Cerebellar nuclear complex (tissue), 1 donor: ENCODE measurements around the gene ADCY3.

Source experiments
- DNase-seq, 2 experiments: peaks; one replicate each; lab custom pipeline; 2025; lab: John Stamatoyannopoulos, UW

ADCY3 gene

DNA sequence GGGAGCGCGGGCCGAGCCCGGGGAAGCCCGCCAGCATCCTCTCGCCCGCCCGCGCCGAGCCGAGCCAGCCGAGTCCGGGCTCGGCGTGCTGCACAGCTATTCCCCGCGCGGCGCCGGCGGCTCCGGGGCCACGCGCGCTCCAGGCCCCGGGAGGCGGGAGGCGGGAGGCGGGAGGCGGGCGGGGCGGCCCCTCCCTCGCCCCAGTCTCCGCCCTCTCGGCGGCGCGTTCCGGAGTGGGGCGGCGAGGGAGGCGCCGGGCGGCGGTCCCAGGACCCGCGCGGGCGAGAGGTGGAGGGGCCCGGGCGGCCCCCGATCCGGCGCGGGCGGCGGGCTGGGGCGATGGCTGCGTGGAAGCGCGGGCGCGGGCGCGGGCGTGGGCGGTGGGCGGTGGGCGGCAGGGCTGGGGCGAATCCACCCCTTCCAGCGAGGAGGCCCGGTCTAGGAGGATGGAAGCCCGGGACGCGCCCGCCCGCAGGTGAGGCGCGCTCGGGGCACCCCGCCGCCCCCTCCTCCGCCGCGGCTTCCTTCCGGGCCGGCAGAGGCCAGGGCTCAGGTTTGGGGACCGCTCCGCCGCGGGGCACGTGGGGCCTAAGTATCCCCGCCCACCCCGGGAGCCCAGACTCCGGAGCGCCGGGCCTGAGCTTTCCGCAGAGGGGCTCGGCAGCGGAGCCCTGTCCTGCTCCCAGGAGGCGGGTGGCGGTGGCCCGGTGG lies at the start of gene ADCY3:
TSS of gene ADCY3 (minus strand) at position 140 of the 711 bp plus-strand sequence. CDS start 1,250 bp downstream, outside the sequence.
- no peak for DNase-seq

GRCh38 chr2:24969784-24970183 lies 49.7 kb upstream of the ADCY3 start:
- no peak for DNase-seq

GRCh38 chr2:24961903-24962302 lies 41.9 kb upstream of the ADCY3 start:
- no peak for DNase-seq

- DNase-seq = no peak
These were observed 39.7 kb upstream of the ADCY3 start for GRCh38 chr2:24959761-24960160.

GRCh38 chr2:24958411-24958935 lies 38.4 kb upstream of the ADCY3 start:
- DNase-seq = no peak

GRCh38 chr2:24957976-24958375 lies 37.9 kb upstream of the ADCY3 start:
- no peak for DNase-seq

DNA sequence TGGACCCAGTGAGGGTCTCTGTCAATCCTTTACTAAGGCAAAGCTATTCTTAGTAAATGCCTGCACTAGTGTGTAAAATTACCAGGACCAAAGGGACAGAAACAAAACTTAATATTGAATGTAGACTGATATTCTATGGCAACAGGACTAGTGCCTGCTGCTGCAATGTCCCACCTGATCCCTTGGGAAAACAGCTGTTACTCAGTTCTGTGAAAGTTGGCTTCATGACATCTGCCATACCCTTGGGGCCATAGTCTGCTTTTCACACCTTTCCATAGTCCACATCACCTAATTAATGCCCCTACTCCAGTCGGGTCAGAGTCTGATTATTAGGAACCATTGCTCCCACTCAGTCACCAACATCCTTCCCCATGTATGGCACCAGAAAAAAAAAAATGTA lies 37.2 kb upstream of the ADCY3 start:
- no peak for DNase-seq

- no peak for DNase-seq
These were observed 35.9 kb upstream of the ADCY3 start for GRCh38 chr2:24955921-24956320.

DNA sequence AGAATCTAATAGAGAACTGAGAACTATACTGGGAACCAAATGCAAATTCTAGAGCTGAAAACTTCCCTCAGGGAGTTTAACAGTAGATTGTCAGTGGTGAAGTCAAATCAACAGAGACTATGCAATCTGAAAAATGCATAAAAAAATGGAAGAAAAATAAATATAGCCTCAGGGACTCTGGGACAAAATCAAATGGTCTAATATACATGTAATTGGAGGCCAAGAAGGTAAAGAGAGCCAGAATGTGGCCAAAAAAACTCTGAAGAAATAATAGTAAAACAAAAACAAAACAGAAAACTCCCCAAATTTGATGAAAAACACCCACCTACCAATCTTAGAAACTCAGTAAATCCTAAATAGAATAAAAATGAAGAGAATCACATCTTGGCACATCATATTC lies 35.2 kb upstream of the ADCY3 start:
- no peak for DNase-seq

DNA sequence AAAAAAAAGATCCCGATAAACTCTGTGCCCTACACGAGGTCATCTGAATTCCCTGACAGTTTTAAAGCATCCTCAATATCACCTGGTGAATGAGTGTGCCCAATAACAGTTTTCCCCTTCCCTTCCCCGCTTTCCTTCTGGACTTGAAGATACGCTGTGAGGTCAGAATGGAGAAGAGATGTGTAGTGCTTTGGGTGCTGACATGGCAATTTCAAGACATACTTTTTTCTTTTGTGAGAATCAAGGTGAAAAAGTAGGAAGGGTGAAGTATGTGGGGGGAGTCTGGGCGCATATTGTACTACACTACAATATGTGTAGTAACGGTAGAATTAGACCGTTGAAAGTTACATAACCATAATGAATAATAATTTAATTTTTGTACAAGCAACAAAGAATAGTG lies 30.1 kb upstream of the ADCY3 start:
- no peak for DNase-seq

- DNase-seq = no peak
These were observed 28.5 kb upstream of the ADCY3 start for GRCh38 chr2:24948506-24948905.

GRCh38 chr2:24947561-24948157 lies 27.6 kb upstream of the ADCY3 start:
- DNase-seq = no peak

DNA sequence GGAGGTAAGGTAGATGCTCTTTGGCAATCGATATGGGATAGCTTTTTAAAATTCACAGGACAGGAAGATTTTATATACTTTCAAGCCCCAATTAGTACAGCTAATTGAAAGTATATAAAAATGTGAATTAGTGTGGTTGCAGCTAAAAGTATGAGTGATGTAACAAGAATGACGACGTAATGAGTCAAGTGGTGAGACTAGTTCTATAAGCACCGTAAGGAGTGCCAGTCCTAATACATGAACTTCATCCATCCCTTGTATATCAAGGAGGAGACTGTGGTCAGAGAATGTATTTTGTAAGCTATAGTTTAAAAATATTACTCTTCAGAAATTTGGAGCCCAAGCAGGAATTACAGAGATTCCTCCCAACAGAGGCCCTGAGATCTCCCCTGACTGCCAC lies 25.9 kb upstream of the ADCY3 start:
- no peak for DNase-seq

DNA sequence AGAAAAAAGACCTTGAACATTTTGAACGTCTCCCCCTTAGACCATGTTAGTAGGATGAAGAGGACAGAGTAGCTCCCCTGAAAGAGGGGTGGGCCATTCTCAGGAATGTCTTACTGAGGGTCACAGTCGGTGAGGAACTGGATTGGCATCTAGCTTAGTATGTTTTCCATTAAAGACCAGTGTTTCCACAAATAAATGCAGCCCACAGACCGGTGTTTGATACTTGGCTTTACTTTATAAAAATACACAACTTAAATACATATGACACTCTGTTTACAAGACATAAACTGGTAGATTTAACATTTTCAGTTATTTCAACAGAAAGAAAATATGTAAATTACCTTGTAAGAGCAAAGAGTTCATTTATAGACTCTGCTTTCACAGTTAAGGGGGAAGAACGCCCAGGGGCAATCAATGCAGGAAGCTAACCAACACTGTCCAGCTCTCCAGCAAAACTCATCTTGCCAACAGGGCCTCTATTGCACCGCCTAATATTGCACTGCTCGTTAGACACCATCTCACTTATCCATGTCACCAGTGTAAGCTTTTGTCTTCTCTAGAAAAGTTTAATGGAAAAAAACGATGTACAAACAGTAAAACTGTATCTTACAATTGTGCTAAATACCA lies 23.5 kb upstream of the ADCY3 start:
- no peak for DNase-seq

DNA sequence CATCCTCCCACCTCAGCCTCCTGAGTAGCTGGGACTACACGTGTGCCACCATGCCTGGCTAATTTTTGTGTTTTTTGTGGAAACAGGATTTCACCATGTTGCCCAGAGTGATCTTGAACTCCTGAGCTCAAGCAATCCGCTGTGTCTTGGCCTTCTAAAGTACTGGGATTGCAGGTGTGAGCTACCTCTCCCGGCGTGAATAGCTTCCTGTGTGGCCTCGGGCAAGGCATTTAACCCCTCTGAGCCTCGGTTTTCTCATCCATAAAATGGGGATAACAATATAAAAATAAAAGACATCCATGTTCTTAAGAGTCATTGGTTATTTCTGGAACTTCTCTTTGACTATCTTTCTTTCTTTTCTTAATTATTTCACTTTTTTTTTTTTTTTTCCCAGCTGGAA lies 19.3 kb upstream of the ADCY3 start:
- no peak for DNase-seq

DNA sequence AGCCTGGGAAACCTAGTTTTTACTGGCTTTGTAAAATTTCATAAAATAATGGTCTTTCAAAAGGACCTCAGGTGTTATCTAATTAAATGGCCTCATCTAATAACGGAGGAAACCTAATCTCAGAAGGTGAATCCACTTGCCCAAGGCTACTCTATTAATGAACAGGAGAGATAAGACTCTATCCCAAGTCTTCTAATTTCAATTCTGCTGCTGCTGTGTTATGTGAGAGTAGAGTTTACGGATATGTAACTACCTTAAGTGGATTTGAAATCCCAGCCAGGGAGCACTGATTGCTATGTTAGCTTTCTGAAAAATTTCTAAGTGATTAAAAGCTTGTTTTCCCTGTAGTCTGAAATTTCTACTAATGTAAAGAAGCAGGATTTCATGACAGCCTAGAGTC lies 17.2 kb upstream of the ADCY3 start:
- no peak for DNase-seq

GRCh38 chr2:24935145-24935544 lies 15.1 kb upstream of the ADCY3 start:
- DNase-seq = no peak

- DNase-seq = no peak
These were observed 12.7 kb upstream of the ADCY3 start for GRCh38 chr2:24932715-24933114.

DNA sequence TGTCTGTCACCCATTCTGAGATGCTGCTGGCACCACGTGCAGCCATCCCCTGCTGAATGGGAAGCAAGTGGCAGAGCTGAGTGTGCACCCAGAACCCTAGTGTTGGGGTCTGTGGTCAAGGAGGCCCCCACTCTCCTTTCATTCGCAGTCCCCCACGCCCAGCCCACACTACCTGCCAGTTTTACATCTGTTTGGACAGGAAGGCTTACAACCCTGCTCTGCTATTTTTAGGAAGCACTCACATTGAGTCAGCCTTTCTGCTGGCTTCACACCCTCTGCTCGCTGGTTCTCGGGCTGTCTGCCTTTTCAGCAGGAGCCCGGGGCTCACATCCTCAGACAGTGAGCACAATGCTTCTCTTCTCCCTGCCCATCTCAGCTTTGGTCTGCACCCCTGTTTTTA lies 10.7 kb upstream of the ADCY3 start:
- DNase-seq = no peak

GRCh38 chr2:24929230-24929629 lies 9.2 kb upstream of the ADCY3 start:
- no peak for DNase-seq

- DNase-seq = no peak
These were observed 8.0 kb upstream of the ADCY3 start for GRCh38 chr2:24928036-24928435.

DNA sequence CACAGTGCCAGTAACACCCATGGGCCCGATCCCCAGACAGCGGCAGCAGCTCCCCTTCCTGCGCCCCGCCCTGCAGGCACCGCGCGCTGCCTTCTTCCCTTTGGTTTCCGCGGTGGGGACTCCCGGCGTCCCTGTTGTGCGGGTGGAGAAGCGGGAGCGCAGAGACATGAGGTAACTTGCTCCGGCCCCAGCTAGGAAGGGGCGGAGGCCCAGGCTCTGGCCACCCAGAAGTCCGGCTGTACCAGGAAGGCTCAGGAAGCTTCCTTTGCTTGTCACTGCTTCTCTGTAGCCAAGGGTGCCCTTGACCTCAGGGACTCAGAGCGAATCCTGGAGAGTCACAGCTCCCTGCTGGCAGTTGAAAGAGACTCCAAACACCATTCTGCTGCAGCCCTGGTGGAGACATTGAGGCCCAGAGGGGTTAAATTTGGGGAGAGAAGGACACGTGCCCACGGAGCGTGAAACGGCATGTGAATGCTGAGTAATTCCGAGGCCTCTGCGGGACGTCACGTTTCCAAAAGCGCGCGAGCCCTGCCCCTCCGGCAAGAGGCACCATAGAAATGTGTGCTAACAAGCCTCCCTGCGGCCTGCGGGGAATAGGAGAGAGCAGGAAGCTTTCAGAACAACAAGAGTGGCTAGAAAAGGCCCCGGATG lies 6.7 kb upstream of the ADCY3 start:
- DNase-seq = no peak

DNA sequence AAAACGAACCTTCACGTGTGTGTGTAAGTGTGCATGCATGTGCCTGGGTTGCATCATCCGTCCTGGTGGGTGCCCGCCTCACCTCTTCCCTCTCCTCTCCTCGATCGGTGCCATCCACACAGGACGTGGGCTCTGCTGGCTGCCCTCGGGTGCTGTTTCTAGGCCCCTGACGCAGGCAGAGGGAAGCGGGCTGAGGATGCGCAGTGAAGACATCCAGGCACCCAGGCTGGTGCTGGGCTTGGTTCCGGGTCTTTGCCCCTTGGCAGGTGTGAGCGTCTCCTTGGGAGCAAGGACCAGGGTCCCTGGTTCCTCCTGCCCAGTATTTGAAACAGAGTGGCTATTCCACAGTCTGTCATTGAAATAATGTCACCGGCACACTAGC lies 6.2 kb upstream of the ADCY3 start:
- DNase-seq = no peak
